Vagina (tissue), 2 donors: ENCODE results near the gene AGPAT4.

Experiments
- POLR2AphosphoS5 ChIP-seq, 2 donors: sonication (generic); formaldehyde crosslinking; IDR thresholded peaks; one replicate each; pipeline ENCODE4 v1.9.0; 2017; ENCODE audit warnings: antibody characterized with exemption in 2 of 2, mild to moderate bottlenecking in 2 of 2, low read depth in 1 of 2; ENCODE audit not compliant: insufficient read depth in 1 of 2
- TF ChIP-seq, protein P1 (sequence below), 3 experiments: fragments of 450-650 bp in 2 of 3; fragments of 200-600 bp in 1 of 3; sonication (generic) in 1 of 3; IDR thresholded peaks; one replicate each; pipeline ENCODE4 v1.5.1; 2017 to 2019; ENCODE audit warnings: antibody characterized with exemption in 3 of 3, mild to moderate bottlenecking in 2 of 3, moderate library complexity in 2 of 3

DNA sequence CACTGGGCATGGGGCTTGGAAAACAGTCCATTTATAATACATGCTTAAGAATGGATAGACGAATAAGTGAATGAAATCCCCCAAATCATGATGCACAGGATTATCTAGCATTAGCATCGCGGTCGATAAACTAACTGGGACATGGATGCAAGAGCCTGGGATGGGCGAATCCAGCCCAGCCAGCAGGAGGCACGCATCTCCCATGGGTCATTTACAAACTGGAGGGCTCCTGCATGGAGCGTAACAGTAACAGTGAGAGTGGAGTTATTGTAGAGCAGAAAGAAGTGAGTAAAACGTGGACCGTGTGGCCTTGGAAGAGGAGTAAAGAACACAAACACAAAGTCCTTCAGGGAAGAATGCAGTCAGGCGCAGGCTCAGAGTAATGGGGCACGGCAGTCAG, 136.5 kb downstream of the AGPAT4 start:
- TF ChIP-seq, protein P1, sequence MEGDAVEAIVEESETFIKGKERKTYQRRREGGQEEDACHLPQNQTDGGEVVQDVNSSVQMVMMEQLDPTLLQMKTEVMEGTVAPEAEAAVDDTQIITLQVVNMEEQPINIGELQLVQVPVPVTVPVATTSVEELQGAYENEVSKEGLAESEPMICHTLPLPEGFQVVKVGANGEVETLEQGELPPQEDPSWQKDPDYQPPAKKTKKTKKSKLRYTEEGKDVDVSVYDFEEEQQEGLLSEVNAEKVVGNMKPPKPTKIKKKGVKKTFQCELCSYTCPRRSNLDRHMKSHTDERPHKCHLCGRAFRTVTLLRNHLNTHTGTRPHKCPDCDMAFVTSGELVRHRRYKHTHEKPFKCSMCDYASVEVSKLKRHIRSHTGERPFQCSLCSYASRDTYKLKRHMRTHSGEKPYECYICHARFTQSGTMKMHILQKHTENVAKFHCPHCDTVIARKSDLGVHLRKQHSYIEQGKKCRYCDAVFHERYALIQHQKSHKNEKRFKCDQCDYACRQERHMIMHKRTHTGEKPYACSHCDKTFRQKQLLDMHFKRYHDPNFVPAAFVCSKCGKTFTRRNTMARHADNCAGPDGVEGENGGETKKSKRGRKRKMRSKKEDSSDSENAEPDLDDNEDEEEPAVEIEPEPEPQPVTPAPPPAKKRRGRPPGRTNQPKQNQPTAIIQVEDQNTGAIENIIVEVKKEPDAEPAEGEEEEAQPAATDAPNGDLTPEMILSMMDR (IDR thresholded peaks at IDR 0.05): no peak
- TF ChIP-seq POLR2AphosphoS5 (IDR thresholded peaks at IDR 0.05; ENCODE audit: insufficient read depth in 1 of 2, low read depth in 1 of 2): no peak
